ENCODE data around the gene IGF1R. TPM values are rescaled to one million over a fixed set of nuclear protein-coding genes. Genes with fewer than 3 reads are reported as not detected.

IGF1R gene
- total RNA-seq, 4 donors from 2014 or later, result 31.6 to 87.8 (median 60.0) TPM

GRCh38 chr15:98787194-98787593 is 138.9 kb downstream of the IGF1R start:
- Histone ChIP-seq H3K36me3 (no peaks in the 10 kb centered on the region), H3K4me3 (no peak overlapping the region), H3K9me3 (no peaks in the 10 kb centered on the region), H3K27ac (no peak overlapping the region), H3K27me3 (no peaks in the 10 kb centered on the region), H3K4me1 (peaks cover 0 to 26% (median 6%) of the 10 kb centered on the region in 3 donors)
- ATAC-seq, result no peak
- WGBS, 2 donors (ENCODE audit: low coverage in 1 of 2), result 86 to 92% methylated on average over 2 of the region's 2 CpGs
- TF ChIP-seq POLR2AphosphoS5 (IDR thresholded peaks at IDR 0.05), result no peak
- no peak for TF ChIP-seq EP300 (IDR thresholded peaks at IDR 0.05)
- no peak for TF ChIP-seq POLR2A (IDR thresholded peaks at IDR 0.05)
- no peak for TF ChIP-seq CTCF (IDR thresholded peaks at IDR 0.05)

GRCh38 chr15:98787936-98788757 is 139.8 kb downstream of the IGF1R start:
- Histone ChIP-seq H3K27me3 (no peaks in the 10 kb centered on the region), H3K4me3 (no peak overlapping the region), H3K27ac (no peak overlapping the region), H3K36me3 (no peaks in the 10 kb centered on the region), H3K4me1 (peaks cover 0 to 26% (median 6%) of the 10 kb centered on the region in 3 donors), H3K9me3 (no peaks in the 10 kb centered on the region)
- 79 to 82% methylated on average over 8 to 9 of the region's 9 CpGs for WGBS, 2 donors (ENCODE audit: low coverage in 1 of 2)
- TF ChIP-seq POLR2A (IDR thresholded peaks at IDR 0.05) (no peak), POLR2AphosphoS5 (IDR thresholded peaks at IDR 0.05) (no peak), EP300 (IDR thresholded peaks at IDR 0.05) (no peak), CTCF (IDR thresholded peaks at IDR 0.05) (no peak)
- ATAC-seq, result no peak

GRCh38 chr15:98789020-98789419 is 140.7 kb downstream of the IGF1R start:
- no peak overlapping the region for H3K27ac ChIP-seq
- no peak for TF ChIP-seq EP300 (IDR thresholded peaks at IDR 0.05)
- TF ChIP-seq CTCF (IDR thresholded peaks at IDR 0.05), result no peak
- no peak for TF ChIP-seq POLR2A (IDR thresholded peaks at IDR 0.05)
- TF ChIP-seq POLR2AphosphoS5 (IDR thresholded peaks at IDR 0.05), result no peak
- peaks cover 0 to 26% (median 10%) of the 10 kb centered on the region in 3 donors for H3K4me1 ChIP-seq

GRCh38 chr15:98790270-98790669 is 141.9 kb downstream of the IGF1R start:
- no peak for ATAC-seq
- WGBS, 2 donors (ENCODE audit: low coverage in 1 of 2), result 85 to 86% methylated on average over 2 to 5 of the region's 5 CpGs
- Histone ChIP-seq H3K36me3 (no peaks in the 10 kb centered on the region), H3K4me3 (no peak overlapping the region), H3K27me3 (no peaks in the 10 kb centered on the region), H3K9me3 (no peaks in the 10 kb centered on the region), H3K4me1 (peaks cover 0 to 26% (median 16%) of the 10 kb centered on the region in 3 donors), H3K27ac (no peak overlapping the region)
- TF ChIP-seq CTCF (IDR thresholded peaks at IDR 0.05) (no peak), EP300 (IDR thresholded peaks at IDR 0.05) (no peak), POLR2A (IDR thresholded peaks at IDR 0.05) (no peak), POLR2AphosphoS5 (IDR thresholded peaks at IDR 0.05) (no peak)

More at GRCh38 chr15:98789020-98789419, 140.7 kb downstream of the IGF1R start:
- no peaks in the 10 kb centered on the region for H3K9me3 ChIP-seq
- ATAC-seq, result no peak
- WGBS, 2 donors (ENCODE audit: low coverage in 1 of 2), result 88 to 92% methylated on average over 4 of the region's 4 CpGs
- H3K27me3 ChIP-seq, result no peaks in the 10 kb centered on the region
- H3K4me3 ChIP-seq, result no peak overlapping the region
- no peaks in the 10 kb centered on the region for H3K36me3 ChIP-seq
